Left colon (tissue), 2 donors: ENCODE results near the gene KIF4A. TPM values are rescaled to one million over a fixed set of nuclear protein-coding genes. Genes with fewer than 3 reads are reported as not detected.
"Not testable (repeated sequence)": the region's sequence is repeated elsewhere in the genome, so short reads cannot be mapped to it uniquely, and the experiment has no call there.

Source experiments
- ATAC-seq: fragments of 200-7000 bp; cut with Tn5 transposase; one replicate; pipeline ENCODE4 v1.9.1; 2020; ENCODE audit warnings: mild to moderate bottlenecking, moderate library complexity
- DNase-seq, 2 donors: peaks; one replicate each; pipeline ENCODE4 v3.0.0-alpha.2; 2020
- intact Hi-C, 2 donors: fragments of 100-400 bp; cut with DNase I in 1 of 2; cut with micrococcal nuclease in 1 of 2; formaldehyde crosslinking; loops; one replicate each; pipeline versions ENCODE4 v1.11.2 to v1.14.0; 2022; cut with DNase I, micrococcal nuclease
- total RNA-seq, 2 donors: library from RNA; stranded (reverse); fragmentation: NEBNext Ultra II Directional; extraction: Animal tissue kit (Norgen Biotek cat#: 25700); gene quantifications; one replicate each; pipeline ENCODE4 v1.2.1, GENCODE V29; 2021
- donor health status: DM: no; HTN: no; CAD: no.
- donor health status: DM: yes; HTN: yes; CAD: no.

Gene KIF4A
- total RNA-seq, 2 donors from 2014 or later: 2.2 to 6.7 TPM

DNA sequence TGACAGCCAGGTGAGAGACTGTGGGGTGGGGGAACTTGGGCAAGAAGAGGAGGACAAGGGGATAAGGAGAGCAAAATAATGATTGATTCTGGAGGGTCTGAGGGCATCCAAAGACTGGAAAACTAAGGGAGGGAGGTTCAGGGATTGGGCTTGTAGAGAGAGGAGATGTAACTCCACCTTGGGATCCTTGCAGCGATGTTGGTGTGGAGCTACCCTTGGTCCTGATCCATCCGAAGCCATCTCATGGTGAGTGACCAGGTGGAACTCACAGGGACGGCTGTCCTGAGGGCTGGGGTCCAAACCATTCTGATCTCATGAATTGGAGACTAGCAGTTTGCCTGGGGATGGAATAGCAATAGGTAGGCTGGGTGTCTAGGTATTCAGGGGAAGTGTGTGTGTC lies 9.3 kb upstream of the KIF4A start:
- ATAC-seq (no peak), DNase-seq (no peak)
- intact Hi-C loops: no loop called here

DNA sequence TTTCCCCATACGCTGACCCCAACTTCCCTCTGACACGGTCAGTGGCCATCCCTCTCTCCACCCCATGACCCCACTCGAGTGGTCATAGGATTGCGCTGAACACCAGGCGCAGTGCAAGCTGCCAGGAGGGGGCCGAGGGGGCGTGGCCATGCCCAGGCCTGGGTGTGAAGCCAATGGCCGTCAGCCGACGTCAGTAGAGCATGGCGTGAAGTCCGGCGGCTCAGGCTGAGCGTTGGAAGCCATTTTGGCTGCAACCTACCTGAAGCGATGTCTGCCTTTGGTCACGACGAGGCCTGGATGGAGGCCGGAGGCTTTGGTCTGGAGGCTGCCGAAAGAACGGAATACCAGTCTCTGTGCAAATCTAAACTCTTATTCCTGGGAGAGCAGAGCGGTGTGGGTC lies 8.0 kb upstream of the KIF4A start, which contains the start of gene RAB41:
Gene RAB41 (plus strand): TSS at position 222 of the 400 bp plus-strand sequence. CDS start 46 bp downstream, at position 268.
- intact Hi-C loops: no loop called here
- ATAC-seq: no peak
- DNase-seq: no peak

GRCh38 chrX:70289168-70289792 lies 624 bp upstream of the KIF4A start:
- peak; percentile 21 for ATAC-seq
- DNase-seq: no peak
- intact Hi-C loops: no loop called here

DNA sequence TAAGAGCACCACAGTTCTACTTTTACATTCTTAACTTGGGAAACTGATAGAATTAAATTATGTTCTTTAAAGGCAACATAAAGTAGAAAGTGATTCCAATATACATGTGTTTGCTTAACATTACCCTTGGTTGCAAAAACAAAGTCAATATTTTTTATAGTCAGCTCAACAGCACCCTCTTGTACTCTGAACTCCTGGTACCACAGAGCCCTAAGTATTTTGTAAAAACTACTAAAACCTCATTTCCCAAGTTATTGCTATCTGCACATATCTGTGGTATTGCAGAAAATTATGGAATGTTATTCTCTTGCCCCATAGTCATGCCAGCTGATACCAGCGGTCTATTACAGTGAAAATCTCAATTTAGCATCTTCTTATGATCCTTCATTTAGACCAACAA lies 2.9 kb downstream of the KIF4A start:
- no peak for DNase-seq
- no peak for ATAC-seq
- intact Hi-C loops: no loop called here

GRCh38 chrX:70293621-70294020 lies 3.7 kb downstream of the KIF4A start:
- DNase-seq (no peak), ATAC-seq (no peak)
- intact Hi-C loops: no loop called here

DNA sequence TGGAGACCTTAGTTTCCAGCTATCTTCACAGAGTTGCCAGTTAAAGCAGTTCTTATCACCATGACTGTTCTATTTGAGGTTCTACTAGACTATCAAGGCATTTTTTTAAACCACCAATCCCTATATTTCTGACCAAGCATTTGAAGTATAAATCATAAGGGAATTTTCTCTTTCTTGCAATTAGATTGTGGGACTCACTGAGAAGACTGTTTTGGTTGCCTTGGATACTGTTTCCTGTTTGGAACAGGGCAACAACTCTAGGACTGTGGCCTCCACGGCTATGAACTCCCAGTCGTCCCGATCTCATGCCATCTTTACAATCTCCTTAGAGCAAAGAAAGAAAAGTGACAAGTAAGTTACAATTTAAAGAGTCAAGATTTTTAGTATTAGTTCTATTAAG lies 11.8 kb downstream of the KIF4A start:
- DNase-seq (no peak), ATAC-seq (no peak)
- intact Hi-C loops: no loop called here

DNA sequence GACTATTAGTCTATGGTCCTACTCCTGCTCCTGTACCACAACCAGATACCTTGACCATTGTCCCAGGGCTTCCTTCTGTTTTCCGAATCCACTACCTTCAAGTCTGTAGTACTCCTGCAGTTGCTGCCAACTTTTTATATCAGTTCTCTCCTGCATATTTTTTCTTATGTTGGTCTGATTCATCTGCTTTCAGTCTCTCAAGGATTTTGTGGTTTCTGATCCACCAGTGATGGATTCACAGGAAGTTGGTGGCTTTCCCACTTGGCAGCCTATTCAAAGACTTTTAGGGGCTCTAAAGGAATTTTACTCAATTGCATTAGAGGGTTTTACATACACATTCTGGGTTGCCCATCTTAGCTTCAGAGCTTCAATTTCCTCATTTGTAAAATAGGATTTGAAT lies 23.6 kb downstream of the KIF4A start:
- intact Hi-C loops: no loop called here
- ATAC-seq (no peak), DNase-seq (no peak)

- DNase-seq (no peak), ATAC-seq (no peak)
- intact Hi-C loops: no loop called here
Observed at GRCh38 chrX:70322784-70323183, 32.9 kb downstream of the KIF4A start.

DNA sequence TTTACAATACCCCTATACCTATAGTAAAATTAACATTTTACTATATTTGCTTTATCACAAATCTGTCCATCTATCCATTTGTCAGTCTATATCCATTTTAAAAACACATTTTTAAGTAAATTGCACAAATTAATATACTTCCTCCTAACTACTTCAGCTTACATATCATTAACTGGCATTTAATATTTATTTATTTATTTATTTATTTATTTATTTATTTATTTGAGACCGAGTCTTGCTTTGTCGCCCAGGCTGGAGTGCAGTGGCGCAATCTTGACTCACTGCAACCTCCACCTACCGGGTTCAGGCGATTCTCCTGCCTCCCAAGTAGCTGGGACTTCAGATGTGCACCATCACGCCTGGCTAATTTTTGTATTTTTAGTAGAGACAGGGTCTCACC lies 33.7 kb downstream of the KIF4A start:
- ATAC-seq, DNase-seq: not testable (repeated sequence)

GRCh38 chrX:70324326-70324725 lies 34.4 kb downstream of the KIF4A start:
- intact Hi-C loops: no loop called here
- ATAC-seq: no peak
- DNase-seq: no peak

More for the DNA sequence above, 33.7 kb downstream of the KIF4A start:
- intact Hi-C loops: not testable (repeated sequence)

- intact Hi-C loops: no loop called here
- ATAC-seq: no peak
- no peak for DNase-seq
Observed at GRCh38 chrX:70331161-70331560, 41.3 kb downstream of the KIF4A start.

GRCh38 chrX:70332600-70332999 lies 42.7 kb downstream of the KIF4A start:
- no peak for ATAC-seq
- intact Hi-C loops: no loop called here
- DNase-seq: no peak

DNA sequence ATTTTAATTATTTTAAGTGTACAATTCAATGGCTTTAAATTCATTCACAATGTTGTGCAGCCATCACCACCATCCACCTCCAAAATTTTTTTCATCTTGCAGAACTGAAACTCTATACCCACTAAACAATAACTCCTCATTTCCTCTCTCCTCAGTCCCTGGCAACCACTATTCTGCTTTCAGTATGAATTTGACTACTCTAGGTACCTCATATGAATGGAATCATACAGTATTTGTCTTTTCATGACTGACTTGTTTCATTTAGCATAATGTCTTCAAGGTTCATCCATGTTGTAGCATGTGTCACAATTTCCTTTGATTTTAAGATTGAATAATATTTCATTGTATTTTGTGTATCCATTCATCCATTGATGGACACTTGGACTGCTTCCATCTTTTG lies 46.9 kb downstream of the KIF4A start:
- DNase-seq: no peak
- intact Hi-C loops: no loop called here
- ATAC-seq: no peak

- intact Hi-C loops: no loop called here
- DNase-seq (no peak), ATAC-seq (no peak)
Observed at GRCh38 chrX:70338290-70338689, 48.4 kb downstream of the KIF4A start.

DNA sequence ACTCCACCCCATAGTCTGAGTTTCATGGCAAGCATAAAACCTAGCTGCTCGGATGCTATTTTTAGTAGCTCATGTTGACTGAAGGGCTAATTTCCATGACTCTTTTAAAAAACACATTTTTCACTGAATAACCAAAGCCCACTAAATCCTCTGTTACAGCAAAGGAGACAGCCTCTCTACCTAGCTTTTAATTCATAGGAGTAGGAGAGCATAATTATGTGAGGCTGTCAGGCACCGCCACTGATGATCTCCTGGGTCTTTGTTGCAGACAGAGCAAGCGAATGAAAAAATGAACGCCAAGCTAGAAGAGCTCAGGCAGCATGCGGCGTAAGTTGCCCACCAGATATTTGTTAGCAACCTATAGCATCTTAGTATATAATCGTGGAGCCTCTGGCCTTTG lies 53.5 kb downstream of the KIF4A start:
- no peak for ATAC-seq
- no peak for DNase-seq
- intact Hi-C loops: no loop called here

DNA sequence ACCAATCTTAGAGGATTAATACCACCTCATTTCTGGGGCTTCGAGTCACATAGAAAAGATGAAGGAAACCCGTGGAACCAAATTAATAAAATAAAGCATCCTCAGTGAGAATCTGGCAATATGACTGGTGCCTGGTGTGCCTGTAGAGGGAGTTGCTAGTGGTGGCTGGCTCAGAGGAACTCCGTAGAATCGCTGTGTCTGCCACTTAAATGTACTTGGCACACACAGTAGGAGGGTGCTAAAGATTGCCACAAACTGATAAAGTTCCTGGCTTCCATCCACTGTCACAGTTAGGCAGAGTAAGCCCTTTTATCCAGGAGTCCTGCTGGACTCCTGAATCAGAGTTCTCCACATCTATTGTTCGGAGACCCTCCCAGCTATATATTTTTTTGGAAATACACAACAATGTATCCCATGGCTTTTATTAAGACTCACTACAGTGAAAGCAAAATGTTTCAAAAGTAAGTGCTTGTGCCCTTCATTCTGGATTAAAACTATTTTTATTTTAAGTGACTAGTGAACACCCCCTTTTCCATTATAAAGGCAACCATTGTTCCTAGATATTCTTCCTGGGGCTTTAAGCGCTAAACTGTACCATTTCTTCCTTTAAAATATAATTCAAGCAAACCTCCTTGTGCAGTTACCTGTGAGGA lies 56.6 kb downstream of the KIF4A start:
- ATAC-seq (no peak), DNase-seq (no peak)
- intact Hi-C loops: no loop called here

DNA sequence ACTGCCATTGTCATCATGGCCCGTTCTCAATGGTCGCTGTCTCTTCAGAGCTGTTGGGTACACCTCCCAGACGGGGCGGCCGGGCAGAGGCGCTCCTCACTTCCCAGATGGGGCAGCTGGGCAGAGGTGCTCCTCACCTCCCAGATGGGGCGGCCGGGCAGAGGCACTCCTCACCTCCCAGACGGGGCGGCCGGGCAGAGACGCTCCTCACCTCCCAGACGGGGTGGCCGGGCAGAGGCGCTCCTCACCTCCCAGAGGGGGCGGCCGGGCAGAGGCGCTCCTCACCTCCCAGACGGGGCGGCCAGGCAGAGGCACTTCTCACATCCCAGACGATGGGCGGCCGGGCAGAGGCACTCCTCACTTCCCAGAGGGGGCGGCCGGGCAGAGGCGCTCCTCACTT lies 58.9 kb downstream of the KIF4A start:
- intact Hi-C loops, ATAC-seq, DNase-seq: not testable (repeated sequence)

DNA sequence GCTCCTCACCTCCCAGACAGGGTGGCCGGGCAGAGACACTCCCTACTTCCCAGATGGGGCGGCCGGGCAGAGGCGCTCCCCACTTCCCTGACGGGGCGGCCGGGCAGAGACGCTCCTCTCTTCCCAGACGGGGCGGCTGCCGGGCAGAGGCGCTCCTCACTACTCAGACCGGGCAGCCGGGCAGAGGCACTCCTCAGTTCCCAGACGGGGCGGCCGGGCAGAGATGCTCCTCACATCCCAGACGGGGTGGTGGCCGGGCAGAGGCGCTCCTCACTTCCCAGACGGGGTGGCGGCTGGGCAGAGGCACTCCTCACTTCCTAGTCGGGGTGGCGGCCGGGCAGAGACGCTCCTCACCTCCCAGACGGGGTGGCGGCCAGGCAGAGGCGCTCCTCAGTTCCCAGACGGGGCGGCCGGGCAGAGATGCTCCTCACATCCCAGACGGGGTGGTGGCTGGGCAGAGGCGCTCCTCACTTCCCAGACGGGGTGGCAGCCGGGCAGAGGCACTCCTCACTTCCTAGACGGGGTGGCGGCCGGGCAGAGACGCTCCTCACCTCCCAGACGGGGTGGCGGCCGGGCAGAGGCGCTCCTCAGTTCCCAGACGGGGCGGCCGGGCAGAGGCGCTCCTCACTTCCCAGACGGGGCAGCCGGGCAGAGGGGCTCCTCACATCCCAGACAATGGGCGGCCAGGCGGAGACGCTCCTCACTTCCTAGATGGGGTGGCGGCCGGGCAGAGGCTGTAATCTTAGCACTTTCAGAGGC lies 59.6 kb downstream of the KIF4A start:
- ATAC-seq, DNase-seq, intact Hi-C loops: not testable (repeated sequence)

GRCh38 chrX:70352496-70352895 lies 62.6 kb downstream of the KIF4A start:
- DNase-seq (no peak), ATAC-seq (no peak)
- intact Hi-C loops: no loop called here

DNA sequence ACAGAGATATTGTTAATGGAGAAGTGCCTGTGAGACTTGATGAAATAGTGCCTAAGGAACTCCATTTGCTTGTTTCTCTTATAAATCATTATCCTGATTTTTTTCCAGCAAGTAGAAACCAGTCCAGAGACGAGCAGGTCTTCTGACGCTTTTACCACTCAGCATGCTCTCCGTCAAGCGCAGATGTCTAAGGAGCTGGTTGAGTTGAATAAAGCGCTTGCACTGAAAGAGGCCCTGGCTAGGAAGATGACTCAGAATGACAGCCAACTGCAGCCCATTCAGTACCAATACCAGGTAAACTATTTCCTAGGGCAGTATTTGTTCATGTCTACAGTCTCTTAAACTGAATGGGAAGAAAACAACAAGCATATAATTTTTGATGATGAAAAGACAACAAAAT lies 63.6 kb downstream of the KIF4A start:
- intact Hi-C loops: no loop called here
- DNase-seq (no peak), ATAC-seq (no peak)
